MM.1S (cell line): ENCODE measurements around the gene BRME1.
A peak's percentile ranks its signal among the peaks of the same experiment; 100 is the strongest.

ENCODE experiments used
- DNase-seq: peaks from one replicate; pipeline ENCODE4 v3.0.0-alpha.2; 2015
- H2AFZ ChIP-seq: fragments of 300-600 bp; sonication (generic); 2 replicates; pipeline ENCODE4 v1.6.0; 2016; ENCODE audit warnings: antibody characterized with exemption, low read length
- H3F3A ChIP-seq: fragments of 300-600 bp; sonication (generic); 2 replicates; pipeline ENCODE4 v1.6.1; 2016; ENCODE audit warnings: mild to moderate bottlenecking, antibody characterized with exemption, low read length, moderate library complexity, mixed read lengths; ENCODE audit not compliant: insufficient read depth
- H3K27ac ChIP-seq: fragments of 300-600 bp; sonication (generic); 2 replicates; pipeline ENCODE4 v1.5.1; 2016; ENCODE audit warnings: mild to moderate bottlenecking, low read length
- H3K27me3 ChIP-seq: fragments of 300-600 bp; sonication (generic); replicated peaks from 2 replicates; pipeline ENCODE4 v1.6.0; 2016; ENCODE audit warnings: low read length; ENCODE audit not compliant: insufficient read depth
- H3K36me3 ChIP-seq: fragments of 300-600 bp; sonication (generic); replicated peaks from 2 replicates; pipeline ENCODE4 v1.6.1; 2016; ENCODE audit warnings: mild to moderate bottlenecking, low read length, mixed read lengths; ENCODE audit not compliant: insufficient read depth
- H3K4me1 ChIP-seq: fragments of 300-600 bp; sonication (generic); 2 replicates; pipeline ENCODE4 v1.6.1; 2016; ENCODE audit warnings: low read length, mixed read lengths
- H3K4me2 ChIP-seq: fragments of 300-600 bp; sonication (generic); 2 replicates; pipeline ENCODE4 v1.6.0; 2016; ENCODE audit warnings: low read depth, low read length
- H3K4me3 ChIP-seq: fragments of 300-600 bp; sonication (generic); 2 replicates; pipeline ENCODE4 v1.5.1; 2016; ENCODE audit warnings: low read length, mixed read lengths
- H3K79me2 ChIP-seq: fragments of 300-600 bp; sonication (generic); 2 replicates; pipeline ENCODE4 v1.6.1; 2016; ENCODE audit warnings: mixed run types, low read length, mixed read lengths
- H3K9ac ChIP-seq: fragments of 300-600 bp; sonication (generic); 2 replicates; pipeline ENCODE4 v1.6.1; 2016; ENCODE audit warnings: low read length, mixed read lengths
- H3K9me2 ChIP-seq: fragments of 300-600 bp; sonication (generic); replicated peaks from 2 replicates; pipeline ENCODE4 v1.6.1; 2016; ENCODE audit warnings: mild to moderate bottlenecking, low read length, mixed read lengths; ENCODE audit not compliant: insufficient read depth
- H3K9me3 ChIP-seq: fragments of 300-600 bp; sonication (generic); replicated peaks from 2 replicates; pipeline ENCODE4 v1.6.1; 2016; ENCODE audit warnings: mild to moderate bottlenecking, low read length, mixed read lengths; ENCODE audit not compliant: insufficient read depth
- H4K20me1 ChIP-seq: fragments of 300-600 bp; sonication (generic); 2 replicates; pipeline ENCODE4 v1.6.1; 2016; ENCODE audit warnings: mild to moderate bottlenecking, low read length, moderate library complexity, mixed read lengths; ENCODE audit not compliant: insufficient read depth
- CTCF ChIP-seq: fragments of 300-600 bp; sonication (generic); IDR thresholded peaks from 2 replicates; pipeline ENCODE4 v1.5.1; 2016; ENCODE audit warnings: antibody characterized with exemption, low read length, mixed read lengths
- EZH2 ChIP-seq: fragments of 300-600 bp; sonication (generic); optimal IDR thresholded peaks from 2 replicates; pipeline ENCODE3; 2017; ENCODE audit warnings: low read depth, mild to moderate bottlenecking, antibody characterized with exemption, low read length, mixed read lengths
- EZH2phosphoT487 ChIP-seq: fragments of 300-600 bp; sonication (generic); IDR thresholded peaks from 2 replicates; pipeline ENCODE4 v1.6.1; 2018; ENCODE audit warnings: antibody characterized with exemption, low read length

Gene BRME1

DNA sequence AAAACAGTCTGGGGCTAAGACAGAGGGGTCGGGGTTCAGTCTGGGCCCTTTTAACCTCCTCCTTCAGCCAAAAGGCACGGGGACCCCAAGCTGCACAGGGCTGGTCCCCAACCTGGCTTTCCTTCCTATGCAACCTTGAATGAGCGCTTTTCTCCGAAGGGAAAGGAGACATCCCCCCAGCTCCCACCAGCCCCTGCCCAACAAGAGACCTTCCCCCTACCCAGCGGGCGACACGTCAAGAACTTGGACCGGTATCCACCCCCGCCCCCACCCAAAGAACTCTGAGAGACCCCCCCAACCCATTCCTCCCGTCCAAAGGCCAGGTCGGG, 64.0 kb downstream of the BRME1 start:
- TF ChIP-seq EZH2 (no peak), CTCF (no peak), EZH2phosphoT487 (no peak)
- Histone ChIP-seq H3K4me2 (peak overlapping the region; percentile 95), H3K27me3 (no peaks in the 10 kb centered on the region), H3K9me2 (no peaks in the 10 kb centered on the region), H3K4me3 (peak overlapping the region; percentile 88), H2AFZ (no peak overlapping the region), H4K20me1 (no peaks in the 10 kb centered on the region), H3K4me1 (peaks cover 26% of the 10 kb centered on the region), H3K27ac (peak overlapping the region; percentile 95), H3K36me3 (no peaks in the 10 kb centered on the region), H3F3A (peaks cover 34% of the 10 kb centered on the region), H3K79me2 (peaks cover 53% of the 10 kb centered on the region), H3K9ac (peak overlapping the region; percentile 97), H3K9me3 (no peaks in the 10 kb centered on the region)
- DNase-seq: no peak

DNA sequence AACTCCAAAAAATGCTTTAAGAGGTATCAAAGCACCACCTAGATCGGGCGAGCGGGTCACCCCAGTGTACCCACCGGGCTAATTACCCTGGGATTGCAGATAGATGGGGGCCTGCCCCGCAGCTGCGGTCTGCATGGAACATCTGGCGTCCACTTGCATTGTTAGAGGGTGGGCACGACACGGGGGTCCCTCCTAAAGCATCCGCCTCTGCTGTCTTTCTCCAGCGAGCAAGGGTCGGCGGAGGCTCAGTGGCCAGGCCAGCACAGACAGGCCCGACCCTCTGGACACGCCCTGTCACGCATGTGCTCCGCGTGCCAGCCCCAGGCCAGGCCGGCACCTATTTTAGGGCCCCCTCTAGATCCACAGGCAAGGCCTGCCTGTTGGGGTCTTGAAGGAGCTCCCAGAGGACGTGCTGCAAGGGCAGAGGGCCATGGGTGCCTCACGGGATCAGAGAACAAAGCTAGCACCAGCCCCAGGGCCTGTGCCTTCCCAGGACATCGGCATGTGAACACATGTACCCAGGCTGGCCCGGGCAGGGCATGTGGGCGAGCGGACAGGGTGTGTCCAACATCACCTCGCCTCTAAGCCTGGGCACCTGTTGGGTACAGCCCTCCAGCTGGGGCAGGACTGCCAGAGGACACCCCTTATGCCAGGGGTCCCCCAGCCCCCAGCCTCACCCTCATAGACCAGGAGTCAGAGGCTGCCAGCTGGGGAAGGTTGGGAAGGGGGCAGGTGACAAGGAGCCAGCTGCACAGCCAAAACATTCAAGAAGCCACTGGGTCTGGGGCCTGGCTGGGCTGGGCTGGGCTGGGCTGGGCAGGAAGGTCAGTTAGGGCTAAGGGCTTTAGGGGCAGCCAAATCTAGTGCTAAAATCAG, 64.6 kb downstream of the BRME1 start:
- no peaks in the 10 kb centered on the region for H3K27me3 ChIP-seq
- H3K79me2 ChIP-seq: peaks cover 59% of the 10 kb centered on the region
- peaks cover 22% of the 10 kb centered on the region for H3K4me1 ChIP-seq
- H3K4me2 ChIP-seq: peak overlapping the region; percentile 95
- H3K4me3 ChIP-seq: peak overlapping the region; percentile 88
- H3K36me3 ChIP-seq: no peaks in the 10 kb centered on the region
- peak overlapping the region; percentile 97 for H3K9ac ChIP-seq
- H3K27ac ChIP-seq: peak overlapping the region; percentile 95
- H3K9me2 ChIP-seq: no peaks in the 10 kb centered on the region
- H3F3A ChIP-seq: peaks cover 35% of the 10 kb centered on the region
- H2AFZ ChIP-seq: no peak overlapping the region
- no peaks in the 10 kb centered on the region for H4K20me1 ChIP-seq
- no peak for TF ChIP-seq EZH2phosphoT487
- no peaks in the 10 kb centered on the region for H3K9me3 ChIP-seq
- peak; percentile 22 for DNase-seq

GRCh38 chr19:13840305-13841085, 65.4 kb downstream of the BRME1 start:
- no peak for DNase-seq
- H2AFZ ChIP-seq: no peak overlapping the region
- peak overlapping the region; percentile 97 for H3K9ac ChIP-seq
- H3K27me3 ChIP-seq: no peaks in the 10 kb centered on the region
- H3K27ac ChIP-seq: peak overlapping the region; percentile 95
- peaks cover 15% of the 10 kb centered on the region for H3K4me1 ChIP-seq
- no peaks in the 10 kb centered on the region for H3K36me3 ChIP-seq
- peaks cover 66% of the 10 kb centered on the region for H3K79me2 ChIP-seq
- no peaks in the 10 kb centered on the region for H3K9me3 ChIP-seq
- H3K9me2 ChIP-seq: no peaks in the 10 kb centered on the region
- peak overlapping the region; percentile 95 for H3K4me2 ChIP-seq
- peak overlapping the region; percentile 88 for H3K4me3 ChIP-seq
- TF ChIP-seq EZH2 (no peak), CTCF (no peak), EZH2phosphoT487 (no peak)
- peaks cover 41% of the 10 kb centered on the region for H3F3A ChIP-seq
- H4K20me1 ChIP-seq: no peaks in the 10 kb centered on the region
